GM23338 (cell line): ENCODE measurements around the gene HHAT. TPM values are rescaled to one million over a fixed set of nuclear protein-coding genes. Genes with fewer than 3 reads are reported as not detected.
A peak's percentile ranks its signal among the peaks of the same experiment; 100 is the strongest.

Experiments used
- ATAC-seq: fragments of 200-7000 bp; cut with Tn5 transposase; 3 replicates; pipeline ENCODE4 v1.9.1; 2020
- DNase-seq: peaks from one replicate; pipeline ENCODE4 v3.0.0-alpha.2; 2015; ENCODE audit warnings: low spot score
- H2AFZ ChIP-seq: fragments of 200-600 bp; sonication (generic); 2 replicates; pipeline ENCODE4 v1.8.0; 2016; ENCODE audit warnings: antibody characterized with exemption, mild to moderate bottlenecking, moderate library complexity
- H3F3A ChIP-seq: fragments of 200-600 bp; sonication (generic); replicated peaks from 2 replicates; pipeline ENCODE4 v1.8.0; 2017; ENCODE audit warnings: antibody characterized with exemption, mixed run types, low read depth
- H3K27ac ChIP-seq: fragments of 200-600 bp; sonication (generic); 2 replicates; pipeline ENCODE4 v1.6.1; 2016; ENCODE audit warnings: low read depth
- H3K27me3 ChIP-seq: fragments of 200-600 bp; sonication (generic); 2 replicates; pipeline ENCODE4 v1.8.0; 2016; ENCODE audit warnings: mild to moderate bottlenecking, mixed run types, moderate library complexity; ENCODE audit not compliant: insufficient read depth
- H3K36me3 ChIP-seq: fragments of 200-600 bp; sonication (generic); 2 replicates; pipeline ENCODE4 v1.8.0; 2016; ENCODE audit warnings: mild to moderate bottlenecking; ENCODE audit not compliant: insufficient read depth
- H3K4me1 ChIP-seq: fragments of 200-600 bp; sonication (generic); 2 replicates; pipeline ENCODE4 v1.8.0; 2016; ENCODE audit warnings: mild to moderate bottlenecking, moderate library complexity; ENCODE audit not compliant: insufficient read depth
- H3K4me2 ChIP-seq: fragments of 200-600 bp; sonication (generic); 2 replicates; pipeline ENCODE4 v1.7.1; 2017; ENCODE audit warnings: mixed run types
- H3K4me3 ChIP-seq: fragments of 200-600 bp; sonication (generic); 2 replicates; pipeline ENCODE4 v1.6.1; 2016; ENCODE audit warnings: mixed run types
- H3K79me2 ChIP-seq: fragments of 200-600 bp; sonication (generic); replicated peaks from 2 replicates; pipeline ENCODE4 v1.8.0; 2017; ENCODE audit warnings: mild to moderate bottlenecking; ENCODE audit not compliant: insufficient read depth
- H3K9me2 ChIP-seq: fragments of 200-600 bp; sonication (generic); 2 replicates; pipeline ENCODE4 v1.8.0; 2017; ENCODE audit not compliant: insufficient read depth
- H4K20me1 ChIP-seq: fragments of 200-600 bp; sonication (generic); replicated peaks from 2 replicates; pipeline ENCODE4 v1.8.0; 2017; ENCODE audit warnings: mild to moderate bottlenecking; ENCODE audit not compliant: insufficient read depth
- H3K27ac Mint-ChIP-seq: 2 replicates; pipeline ENCODE4 v1.8.0; 2020; ENCODE audit warnings: inconsistent platforms, mild to moderate bottlenecking, moderate library complexity, mixed read lengths
- H3K27me3 Mint-ChIP-seq: 3 replicates; pipeline ENCODE4 v1.8.0; 2022; ENCODE audit warnings: low read depth, mild to moderate bottlenecking, moderate library complexity, mixed read lengths, inconsistent platforms; ENCODE audit not compliant: insufficient read depth, poor library complexity
- H3K36me3 Mint-ChIP-seq: 3 replicates; pipeline ENCODE4 v1.8.0; 2021; ENCODE audit warnings: low read depth, mild to moderate bottlenecking, inconsistent platforms, moderate library complexity, mixed read lengths
- H3K4me1 Mint-ChIP-seq: 3 replicates; pipeline ENCODE4 v1.8.0; 2020; ENCODE audit warnings: mild to moderate bottlenecking, inconsistent platforms, mixed read lengths
- H3K4me3 Mint-ChIP-seq: 3 replicates; pipeline ENCODE4 v1.8.0; 2021; ENCODE audit warnings: moderate library complexity, mild to moderate bottlenecking, inconsistent platforms, mixed read lengths
- H3K9me3 Mint-ChIP-seq: 3 replicates; pipeline ENCODE4 v1.8.0; 2020; ENCODE audit warnings: moderate library complexity, mild to moderate bottlenecking, inconsistent platforms, mixed read lengths
- CREB1 ChIP-seq: fragments of 250-450 bp; sonication (Bioruptor Pico); IDR thresholded peaks from 2 replicates; pipeline ENCODE4 v1.5.0; 2020; ENCODE audit warnings: low read depth, mild to moderate bottlenecking, moderate library complexity
- ETS1 ChIP-seq: IDR thresholded peaks from 2 replicates; pipeline ENCODE4 v1.6.1; 2016; ENCODE audit warnings: antibody characterized with exemption
- EZH2 ChIP-seq: fragments of 200-600 bp; sonication (generic); IDR thresholded peaks from one replicate; pipeline ENCODE4 v1.8.0; 2017; ENCODE audit warnings: antibody characterized with exemption, mild to moderate bottlenecking, low read depth; ENCODE audit not compliant: unreplicated experiment
- POLR2AphosphoS5 ChIP-seq: IDR thresholded peaks from 2 replicates; pipeline ENCODE4 v1.6.1; 2016; ENCODE audit warnings: antibody characterized with exemption, low read depth
- polyA plus RNA-seq: library from polyadenylated mRNA; unstranded; fragments of >200 nt; fragmentation: Nextera tagmentation; extraction: Ambion mirVana; gene quantifications from 2 replicates; pipeline ENCODE4 v1.2.1, GENCODE V29; 2016
- total RNA-seq: library from RNA; depleted of rRNA; stranded (reverse); fragments of >200 nt; shearing (Covaris generic); gene quantifications from 2 replicates; pipeline ENCODE4 v1.2.3, GENCODE V29; 2014
- TF ChIP-seq, protein P1 (sequence below): IDR thresholded peaks from one replicate; pipeline ENCODE4 v1.6.1; 2018; ENCODE audit warnings: antibody characterized with exemption; ENCODE audit not compliant: unreplicated experiment
- TF ChIP-seq, protein P2 (sequence below), 2 experiments: fragments of 200-600 bp in 1 of 2; sonication (generic) in 1 of 2; conservative IDR thresholded peaks; 2 replicates each; pipeline versions ENCODE4 v1.5.1 to v1.6.1; 2016 to 2017; ENCODE audit warnings: antibody characterized with exemption in 2 of 2, low read depth in 2 of 2, mild to moderate bottlenecking in 2 of 2, moderate library complexity in 1 of 2
- TF ChIP-seq, protein P3 (sequence below): fragments of 250-450 bp; sonication (Bioruptor Pico); IDR thresholded peaks from 2 replicates; pipeline ENCODE4 v1.5.0; 2020; ENCODE audit warnings: mild to moderate bottlenecking, moderate library complexity

Gene HHAT
- total and polyA plus RNA-seq, 2 experiments from 2014 or later, result 0.11 to 0.66 TPM

DNA sequence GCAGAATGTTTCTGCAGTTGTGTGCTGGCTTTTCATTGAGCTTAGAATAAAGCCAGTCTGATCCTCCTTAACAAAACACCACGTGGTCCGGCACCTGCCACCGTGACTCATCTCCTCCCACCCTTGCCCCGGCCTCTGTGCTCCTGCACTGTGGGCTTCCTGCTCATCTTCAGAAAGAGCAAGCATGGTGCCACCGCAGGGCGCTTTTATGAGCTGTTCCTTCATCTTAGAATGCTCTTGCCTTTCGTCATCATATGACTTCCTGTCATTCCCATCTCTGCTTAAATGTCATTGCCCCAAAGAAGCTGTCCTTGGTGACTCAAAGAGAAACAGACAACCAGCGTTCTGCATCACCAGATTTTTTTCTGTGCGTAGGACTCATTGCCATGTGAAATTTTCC lies 117.8 kb downstream of the HHAT start:
- Histone ChIP-seq H3K4me1 (no peaks in the 10 kb centered on the region), H3K4me3 (no peak overlapping the region), H2AFZ (no peak overlapping the region), H4K20me1 (no peaks in the 10 kb centered on the region), H3K4me2 (no peak overlapping the region), H3K27ac (no peak overlapping the region), H3F3A (no peaks in the 10 kb centered on the region), H3K9me2 (no peaks in the 10 kb centered on the region), H3K79me2 (no peaks in the 10 kb centered on the region), H3K36me3 (no peaks in the 10 kb centered on the region), H3K27me3 (no peaks in the 10 kb centered on the region)
- Mint-ChIP-seq H3K9me3 (no peaks in the 10 kb centered on the region; the same call in 2 of the 3 replicates), H3K4me1 (peaks cover 18% of the 10 kb centered on the region; the same call in 2 of the 3 replicates), H3K36me3 (no peaks in the 10 kb centered on the region), H3K4me3 (no peak overlapping the region), H3K27me3 (no peaks in the 10 kb centered on the region), H3K27ac (no peak overlapping the region)
- ATAC-seq, result peak; percentile 54
- no peak for DNase-seq
- TF ChIP-seq CREB1 (CRISPR knock-in tag), result no peak
- TF ChIP-seq, protein P1, sequence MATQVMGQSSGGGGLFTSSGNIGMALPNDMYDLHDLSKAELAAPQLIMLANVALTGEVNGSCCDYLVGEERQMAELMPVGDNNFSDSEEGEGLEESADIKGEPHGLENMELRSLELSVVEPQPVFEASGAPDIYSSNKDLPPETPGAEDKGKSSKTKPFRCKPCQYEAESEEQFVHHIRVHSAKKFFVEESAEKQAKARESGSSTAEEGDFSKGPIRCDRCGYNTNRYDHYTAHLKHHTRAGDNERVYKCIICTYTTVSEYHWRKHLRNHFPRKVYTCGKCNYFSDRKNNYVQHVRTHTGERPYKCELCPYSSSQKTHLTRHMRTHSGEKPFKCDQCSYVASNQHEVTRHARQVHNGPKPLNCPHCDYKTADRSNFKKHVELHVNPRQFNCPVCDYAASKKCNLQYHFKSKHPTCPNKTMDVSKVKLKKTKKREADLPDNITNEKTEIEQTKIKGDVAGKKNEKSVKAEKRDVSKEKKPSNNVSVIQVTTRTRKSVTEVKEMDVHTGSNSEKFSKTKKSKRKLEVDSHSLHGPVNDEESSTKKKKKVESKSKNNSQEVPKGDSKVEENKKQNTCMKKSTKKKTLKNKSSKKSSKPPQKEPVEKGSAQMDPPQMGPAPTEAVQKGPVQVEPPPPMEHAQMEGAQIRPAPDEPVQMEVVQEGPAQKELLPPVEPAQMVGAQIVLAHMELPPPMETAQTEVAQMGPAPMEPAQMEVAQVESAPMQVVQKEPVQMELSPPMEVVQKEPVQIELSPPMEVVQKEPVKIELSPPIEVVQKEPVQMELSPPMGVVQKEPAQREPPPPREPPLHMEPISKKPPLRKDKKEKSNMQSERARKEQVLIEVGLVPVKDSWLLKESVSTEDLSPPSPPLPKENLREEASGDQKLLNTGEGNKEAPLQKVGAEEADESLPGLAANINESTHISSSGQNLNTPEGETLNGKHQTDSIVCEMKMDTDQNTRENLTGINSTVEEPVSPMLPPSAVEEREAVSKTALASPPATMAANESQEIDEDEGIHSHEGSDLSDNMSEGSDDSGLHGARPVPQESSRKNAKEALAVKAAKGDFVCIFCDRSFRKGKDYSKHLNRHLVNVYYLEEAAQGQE, result no peak
- TF ChIP-seq EZH2, result no peak
- TF ChIP-seq, protein P2, sequence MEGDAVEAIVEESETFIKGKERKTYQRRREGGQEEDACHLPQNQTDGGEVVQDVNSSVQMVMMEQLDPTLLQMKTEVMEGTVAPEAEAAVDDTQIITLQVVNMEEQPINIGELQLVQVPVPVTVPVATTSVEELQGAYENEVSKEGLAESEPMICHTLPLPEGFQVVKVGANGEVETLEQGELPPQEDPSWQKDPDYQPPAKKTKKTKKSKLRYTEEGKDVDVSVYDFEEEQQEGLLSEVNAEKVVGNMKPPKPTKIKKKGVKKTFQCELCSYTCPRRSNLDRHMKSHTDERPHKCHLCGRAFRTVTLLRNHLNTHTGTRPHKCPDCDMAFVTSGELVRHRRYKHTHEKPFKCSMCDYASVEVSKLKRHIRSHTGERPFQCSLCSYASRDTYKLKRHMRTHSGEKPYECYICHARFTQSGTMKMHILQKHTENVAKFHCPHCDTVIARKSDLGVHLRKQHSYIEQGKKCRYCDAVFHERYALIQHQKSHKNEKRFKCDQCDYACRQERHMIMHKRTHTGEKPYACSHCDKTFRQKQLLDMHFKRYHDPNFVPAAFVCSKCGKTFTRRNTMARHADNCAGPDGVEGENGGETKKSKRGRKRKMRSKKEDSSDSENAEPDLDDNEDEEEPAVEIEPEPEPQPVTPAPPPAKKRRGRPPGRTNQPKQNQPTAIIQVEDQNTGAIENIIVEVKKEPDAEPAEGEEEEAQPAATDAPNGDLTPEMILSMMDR (conservative IDR thresholded peaks at IDR 0.05; ENCODE audit: low read depth in 2 of 2), result no peak

DNA sequence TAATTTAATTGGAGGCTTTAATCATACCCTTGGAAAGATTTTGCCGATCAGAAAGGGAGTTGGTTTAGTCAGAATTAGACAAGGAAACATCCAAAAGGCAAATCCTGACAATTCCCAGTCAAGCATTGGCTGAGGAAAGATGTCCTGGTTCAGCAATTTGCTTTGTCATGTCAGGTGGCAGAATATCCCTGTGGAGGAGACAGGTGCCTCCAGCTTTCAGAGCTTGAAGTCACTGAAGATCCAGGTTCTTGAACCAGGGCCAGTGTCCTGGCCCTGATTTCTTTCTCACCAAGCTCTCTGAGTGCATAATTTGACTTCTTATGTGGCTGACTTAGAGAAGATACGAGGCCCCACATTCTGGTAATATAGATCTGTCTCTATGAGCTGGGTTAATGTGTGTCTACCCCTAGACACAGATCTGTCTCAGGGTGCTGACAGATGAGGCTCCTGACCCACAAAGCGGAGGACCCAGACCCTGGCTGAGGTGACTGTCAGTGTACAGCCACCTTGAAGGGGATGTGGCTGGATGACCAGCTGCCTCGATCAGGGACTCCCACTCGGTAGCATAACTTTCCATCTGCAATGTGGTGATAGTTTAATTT lies 118.9 kb downstream of the HHAT start:
- Histone ChIP-seq H3K36me3 (no peaks in the 10 kb centered on the region), H3K79me2 (no peaks in the 10 kb centered on the region), H3F3A (no peaks in the 10 kb centered on the region), H4K20me1 (no peaks in the 10 kb centered on the region), H3K27ac (no peak overlapping the region), H3K4me3 (no peak overlapping the region), H3K4me1 (no peaks in the 10 kb centered on the region), H3K4me2 (no peak overlapping the region), H3K27me3 (no peaks in the 10 kb centered on the region), H3K9me2 (no peaks in the 10 kb centered on the region), H2AFZ (no peak overlapping the region)
- Mint-ChIP-seq H3K4me1 (peaks cover 18% of the 10 kb centered on the region; the same call in 2 of the 3 replicates), H3K36me3 (no peaks in the 10 kb centered on the region), H3K4me3 (no peak overlapping the region), H3K27me3 (no peaks in the 10 kb centered on the region), H3K27ac (no peak overlapping the region), H3K9me3 (no peaks in the 10 kb centered on the region; the same call in 2 of the 3 replicates)
- DNase-seq (no peak), ATAC-seq (no peak)
- no peak for TF ChIP-seq ETS1
- TF ChIP-seq, protein P3, sequence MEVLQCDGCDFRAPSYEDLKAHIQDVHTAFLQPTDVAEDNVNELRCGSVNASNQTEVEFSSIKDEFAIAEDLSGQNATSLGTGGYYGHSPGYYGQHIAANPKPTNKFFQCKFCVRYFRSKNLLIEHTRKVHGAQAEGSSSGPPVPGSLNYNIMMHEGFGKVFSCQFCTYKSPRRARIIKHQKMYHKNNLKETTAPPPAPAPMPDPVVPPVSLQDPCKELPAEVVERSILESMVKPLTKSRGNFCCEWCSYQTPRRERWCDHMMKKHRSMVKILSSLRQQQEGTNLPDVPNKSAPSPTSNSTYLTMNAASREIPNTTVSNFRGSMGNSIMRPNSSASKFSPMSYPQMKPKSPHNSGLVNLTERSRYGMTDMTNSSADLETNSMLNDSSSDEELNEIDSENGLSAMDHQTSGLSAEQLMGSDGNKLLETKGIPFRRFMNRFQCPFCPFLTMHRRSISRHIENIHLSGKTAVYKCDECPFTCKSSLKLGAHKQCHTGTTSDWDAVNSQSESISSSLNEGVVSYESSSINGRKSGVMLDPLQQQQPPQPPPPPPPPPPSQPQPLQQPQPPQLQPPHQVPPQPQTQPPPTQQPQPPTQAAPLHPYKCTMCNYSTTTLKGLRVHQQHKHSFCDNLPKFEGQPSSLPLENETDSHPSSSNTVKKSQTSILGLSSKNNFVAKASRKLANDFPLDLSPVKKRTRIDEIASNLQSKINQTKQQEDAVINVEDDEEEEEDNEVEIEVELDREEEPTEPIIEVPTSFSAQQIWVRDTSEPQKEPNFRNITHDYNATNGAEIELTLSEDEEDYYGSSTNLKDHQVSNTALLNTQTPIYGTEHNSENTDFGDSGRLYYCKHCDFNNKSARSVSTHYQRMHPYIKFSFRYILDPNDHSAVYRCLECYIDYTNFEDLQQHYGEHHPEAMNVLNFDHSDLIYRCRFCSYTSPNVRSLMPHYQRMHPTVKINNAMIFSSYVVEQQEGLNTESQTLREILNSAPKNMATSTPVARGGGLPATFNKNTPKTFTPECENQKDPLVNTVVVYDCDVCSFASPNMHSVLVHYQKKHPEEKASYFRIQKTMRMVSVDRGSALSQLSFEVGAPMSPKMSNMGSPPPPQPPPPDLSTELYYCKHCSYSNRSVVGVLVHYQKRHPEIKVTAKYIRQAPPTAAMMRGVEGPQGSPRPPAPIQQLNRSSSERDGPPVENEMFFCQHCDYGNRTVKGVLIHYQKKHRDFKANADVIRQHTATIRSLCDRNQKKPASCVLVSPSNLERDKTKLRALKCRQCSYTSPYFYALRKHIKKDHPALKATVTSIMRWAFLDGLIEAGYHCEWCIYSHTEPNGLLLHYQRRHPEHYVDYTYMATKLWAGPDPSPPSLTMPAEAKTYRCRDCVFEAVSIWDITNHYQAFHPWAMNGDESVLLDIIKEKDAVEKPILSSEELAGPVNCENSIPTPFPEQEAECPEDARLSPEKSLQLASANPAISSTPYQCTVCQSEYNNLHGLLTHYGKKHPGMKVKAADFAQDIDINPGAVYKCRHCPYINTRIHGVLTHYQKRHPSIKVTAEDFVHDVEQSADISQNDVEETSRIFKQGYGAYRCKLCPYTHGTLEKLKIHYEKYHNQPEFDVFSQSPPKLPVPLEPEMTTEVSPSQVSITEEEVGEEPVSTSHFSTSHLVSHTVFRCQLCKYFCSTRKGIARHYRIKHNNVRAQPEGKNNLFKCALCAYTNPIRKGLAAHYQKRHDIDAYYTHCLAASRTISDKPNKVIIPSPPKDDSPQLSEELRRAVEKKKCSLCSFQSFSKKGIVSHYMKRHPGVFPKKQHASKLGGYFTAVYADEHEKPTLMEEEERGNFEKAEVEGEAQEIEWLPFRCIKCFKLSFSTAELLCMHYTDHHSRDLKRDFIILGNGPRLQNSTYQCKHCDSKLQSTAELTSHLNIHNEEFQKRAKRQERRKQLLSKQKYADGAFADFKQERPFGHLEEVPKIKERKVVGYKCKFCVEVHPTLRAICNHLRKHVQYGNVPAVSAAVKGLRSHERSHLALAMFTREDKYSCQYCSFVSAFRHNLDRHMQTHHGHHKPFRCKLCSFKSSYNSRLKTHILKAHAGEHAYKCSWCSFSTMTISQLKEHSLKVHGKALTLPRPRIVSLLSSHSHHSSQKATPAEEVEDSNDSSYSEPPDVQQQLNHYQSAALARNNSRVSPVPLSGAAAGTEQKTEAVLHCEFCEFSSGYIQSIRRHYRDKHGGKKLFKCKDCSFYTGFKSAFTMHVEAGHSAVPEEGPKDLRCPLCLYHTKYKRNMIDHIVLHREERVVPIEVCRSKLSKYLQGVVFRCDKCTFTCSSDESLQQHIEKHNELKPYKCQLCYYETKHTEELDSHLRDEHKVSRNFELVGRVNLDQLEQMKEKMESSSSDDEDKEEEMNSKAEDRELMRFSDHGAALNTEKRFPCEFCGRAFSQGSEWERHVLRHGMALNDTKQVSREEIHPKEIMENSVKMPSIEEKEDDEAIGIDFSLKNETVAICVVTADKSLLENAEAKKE (CRISPR knock-in tag), result no peak
- TF ChIP-seq CREB1 (CRISPR knock-in tag), result no peak
- TF ChIP-seq EZH2, result no peak
- no peak for TF ChIP-seq POLR2AphosphoS5
